ENCODE measurements around the gene DENND2D. TPM values are rescaled to one million over a fixed set of nuclear protein-coding genes. Genes with fewer than 3 reads are reported as not detected.
A peak's percentile ranks its signal among the peaks of the same experiment; 100 is the strongest.

The DENND2D gene
- total and polyA plus RNA-seq, 12 donors, result 37.0 to 62.9 (median 42.7) TPM

- WGBS, 4 donors, result 0 to 1% (median 0%) methylated on average over 22 to 33 of the region's 33 CpGs
- peaks cover 18 to 33% of the 10 kb centered on the region in 2 donors for H3K4me1 ChIP-seq (replicated peaks in 1 of 2)
- DNase-seq, result peak; percentile 44 to 72 (median 57)
Observed at GRCh38 chr1:111139324-111139955, 61.0 kb downstream of the DENND2D start.

More at GRCh38 chr1:111139324-111139955, 61.0 kb downstream of the DENND2D start:
- H3K27me3 ChIP-seq, result no peaks in the 10 kb centered on the region
- TF ChIP-seq CTCF (IDR thresholded peaks at IDR 0.05) (no peak), POLR2A (IDR thresholded peaks at IDR 0.05) (no peak)
- H3K36me3 ChIP-seq (replicated peaks in 1 of 2), result no peaks in the 10 kb centered on the region
- intact Hi-C loops (cut with DNase I), result no loop called here
- H3K9me3 ChIP-seq (replicated peaks in 1 of 3), result no peaks in the 10 kb centered on the region
- peak overlapping the region; percentile 71 to 99 (median 88) for H3K4me3 ChIP-seq
- peak overlapping the region; percentile 80 to 92 (median 91) for H3K27ac ChIP-seq

Small RNAs within 50 kb of the gene (small RNA-seq; reads per million reads assigned to genes)
- 0 reads per million in 2 donors for gene AL355816.1

Other genes starting within 250 kb of the DENND2D start
- gene LRIF1, start 236.7 kb downstream of the DENND2D start, total RNA-seq, result 10 to 100 TPM in 4 of 9 donors, 1 to 10 TPM in 5; 5.9 to 17.7 (median 9.7) TPM
- gene LRIF1, start 236.7 kb downstream of the DENND2D start, polyA plus RNA-seq, result 10 to 100 TPM in 1 of 3 donors, 1 to 10 TPM in 2; 5.8 to 20.5 (median 7.4) TPM
- 100 to 1,000 TPM in 2 of 9 donors, 10 to 100 TPM in 7; 39.7 to 126 (median 53.5) TPM for gene DRAM2, start 60.6 kb downstream of the DENND2D start, total RNA-seq
- 10 to 100 TPM; 21.2 to 59.2 (median 48.1) TPM for gene DRAM2, start 60.6 kb downstream of the DENND2D start, polyA plus RNA-seq
- gene CEPT1, start 60.4 kb downstream of the DENND2D start, total RNA-seq, result 10 to 100 TPM; 30.3 to 47.0 (median 39.9) TPM
- gene CEPT1, start 60.4 kb downstream of the DENND2D start, polyA plus RNA-seq, result 10 to 100 TPM; 17.0 to 55.8 (median 21.7) TPM
- 1 to 10 TPM in 5 of 9 donors, under 1 TPM in 3, not detected in 1; 0.33 to 9.1 (median 2.5) TPM for gene CHI3L2, start 27.1 kb upstream of the DENND2D start, total RNA-seq
- 1 to 10 TPM in 2 of 3 donors, under 1 TPM in 1; 0.35 to 3.0 (median 2.7) TPM for gene CHI3L2, start 27.1 kb upstream of the DENND2D start, polyA plus RNA-seq
- under 1 TPM in 1 of 9 donors, not detected in 8; 0.19 TPM for gene CHIA, start 90.2 kb upstream of the DENND2D start, total RNA-seq
- gene CHIA, start 90.2 kb upstream of the DENND2D start, polyA plus RNA-seq, result under 1 TPM in 1 of 3 donors, not detected in 2; 0.07 TPM
- 1 to 10 TPM in 3 of 9 donors, under 1 TPM in 6; 0.18 to 3.9 (median 0.61) TPM for gene OVGP1, start 227.1 kb upstream of the DENND2D start, total RNA-seq
- 1 to 10 TPM in 2 of 3 donors, under 1 TPM in 1; 0.71 to 7.3 (median 3.4) TPM for gene OVGP1, start 227.1 kb upstream of the DENND2D start, polyA plus RNA-seq
- 10 to 100 TPM; 20.6 to 66.8 (median 28.6) TPM for gene WDR77, start 248.6 kb upstream of the DENND2D start, total RNA-seq
- gene WDR77, start 248.6 kb upstream of the DENND2D start, polyA plus RNA-seq, result 10 to 100 TPM; 19.8 to 47.2 (median 24.0) TPM
- 100 to 1,000 TPM; 154 to 641 (median 251) TPM for gene ATP5PB, start 248.8 kb upstream of the DENND2D start, total RNA-seq
- gene ATP5PB, start 248.8 kb upstream of the DENND2D start, polyA plus RNA-seq, result 100 to 1,000 TPM; 103 to 834 (median 147) TPM